Neuron (in vitro differentiated cells): Measurements from ENCODE around the gene PHGDH.

Experiments used
- H2AFZ ChIP-seq: one replicate; pipeline ENCODE4 v1.6.1; 2013; ENCODE audit warnings: low read depth, mild to moderate bottlenecking, inconsistent platforms, low read length, moderate library complexity
- H3K27me3 ChIP-seq: one replicate; pipeline ENCODE4 v1.6.1; 2013; ENCODE audit warnings: low read length; ENCODE audit not compliant: insufficient read depth
- H3K36me3 ChIP-seq: one replicate; pipeline ENCODE4 v1.6.1; 2013; ENCODE audit warnings: low read length; ENCODE audit not compliant: insufficient read depth
- H3K4me1 ChIP-seq: one replicate; pipeline ENCODE4 v1.6.1; 2013; ENCODE audit warnings: low read length; ENCODE audit not compliant: insufficient read depth
- H3K4me3 ChIP-seq: 2 replicates; pipeline ENCODE4 v1.5.1; 2013; ENCODE audit warnings: mild to moderate bottlenecking, low read length, moderate library complexity
- H3K9me3 ChIP-seq: one replicate; pipeline ENCODE4 v1.6.1; 2013; ENCODE audit warnings: low read length

PHGDH gene

DNA sequence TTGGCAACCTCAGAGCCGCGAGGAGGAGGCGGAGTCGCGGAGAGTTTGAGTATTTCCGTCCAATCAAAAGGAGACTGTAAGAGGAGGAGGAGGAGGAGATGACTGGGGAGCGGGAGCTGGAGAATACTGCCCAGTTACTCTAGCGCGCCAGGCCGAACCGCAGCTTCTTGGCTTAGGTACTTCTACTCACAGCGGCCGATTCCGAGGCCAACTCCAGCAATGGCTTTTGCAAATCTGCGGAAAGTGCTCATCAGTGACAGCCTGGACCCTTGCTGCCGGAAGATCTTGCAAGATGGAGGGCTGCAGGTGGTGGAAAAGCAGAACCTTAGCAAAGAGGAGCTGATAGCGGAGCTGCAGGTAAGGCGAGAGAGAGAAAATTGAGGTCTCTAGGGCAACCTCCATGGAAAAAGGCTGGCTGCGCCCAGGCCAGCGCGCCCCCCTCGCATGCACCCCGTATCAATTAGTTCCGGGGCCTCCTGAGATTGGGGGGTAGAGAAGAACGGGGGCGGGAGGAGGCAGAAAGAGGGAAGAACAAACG, at the start of gene PHGDH:
Gene PHGDH (plus strand): TSS at position 131 of the 538 bp plus-strand sequence. CDS start 89 bp downstream, at position 220.
- H3K4me3 ChIP-seq: peak within 1 kb of the TSS; percentile 77
- peak within 1 kb of the TSS; percentile 77 for H2AFZ ChIP-seq
- H3K4me1 ChIP-seq: peaks cover 21% of the 10 kb centered on the region
- no peaks in the 10 kb centered on the region for H3K27me3 ChIP-seq
- no peaks in the 10 kb centered on the region for H3K9me3 ChIP-seq
- no peaks in the 10 kb centered on the region for H3K36me3 ChIP-seq

DNA sequence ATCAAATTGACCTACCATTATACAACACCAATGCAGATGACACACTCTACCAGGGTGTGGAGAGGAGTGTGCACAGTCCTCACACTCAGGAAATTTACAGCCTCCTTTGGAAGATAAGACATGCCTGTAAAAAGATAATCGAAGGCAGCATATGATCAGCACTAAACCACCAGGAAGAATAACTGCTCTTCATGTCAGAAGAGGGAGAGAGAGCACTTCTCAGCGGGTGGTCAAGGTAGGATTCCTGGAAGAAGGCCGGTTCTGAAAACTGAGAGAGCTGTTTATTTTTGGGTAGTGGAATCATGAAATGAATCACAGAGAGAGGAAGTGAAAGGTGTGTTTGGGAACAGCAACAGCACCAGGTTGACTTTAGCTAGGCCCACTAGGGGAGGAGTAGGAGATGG, 49.7 kb upstream of the PHGDH start:
- Histone ChIP-seq H2AFZ (no peak overlapping the region), H3K9me3 (no peaks in the 10 kb centered on the region), H3K4me3 (no peak overlapping the region), H3K27me3 (peaks cover 3% of the 10 kb centered on the region), H3K36me3 (no peaks in the 10 kb centered on the region), H3K4me1 (no peaks in the 10 kb centered on the region)

DNA sequence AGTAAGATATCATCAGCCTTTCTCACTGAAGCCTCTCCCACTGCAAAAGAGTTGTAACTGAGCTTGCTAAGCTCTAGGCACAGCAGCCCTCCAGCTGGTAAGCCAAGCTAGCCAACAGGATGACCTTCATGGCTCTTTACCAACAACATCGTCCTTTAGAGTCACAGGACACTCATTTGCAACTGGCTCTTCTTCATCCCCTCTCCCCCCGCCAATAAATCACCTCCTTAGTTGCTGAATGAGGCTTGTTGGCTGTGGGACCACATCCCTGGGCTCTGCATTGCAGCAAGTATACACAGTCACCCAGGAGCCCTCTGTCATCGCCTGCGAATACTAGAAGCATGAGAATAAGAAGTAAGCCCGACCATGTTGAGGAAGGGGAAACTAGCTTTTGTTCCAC, 47.7 kb upstream of the PHGDH start:
- H3K4me3 ChIP-seq: no peak overlapping the region
- H3K36me3 ChIP-seq: no peaks in the 10 kb centered on the region
- no peaks in the 10 kb centered on the region for H3K9me3 ChIP-seq
- H3K4me1 ChIP-seq: no peaks in the 10 kb centered on the region
- H2AFZ ChIP-seq: no peak overlapping the region
- H3K27me3 ChIP-seq: peaks cover 3% of the 10 kb centered on the region

DNA sequence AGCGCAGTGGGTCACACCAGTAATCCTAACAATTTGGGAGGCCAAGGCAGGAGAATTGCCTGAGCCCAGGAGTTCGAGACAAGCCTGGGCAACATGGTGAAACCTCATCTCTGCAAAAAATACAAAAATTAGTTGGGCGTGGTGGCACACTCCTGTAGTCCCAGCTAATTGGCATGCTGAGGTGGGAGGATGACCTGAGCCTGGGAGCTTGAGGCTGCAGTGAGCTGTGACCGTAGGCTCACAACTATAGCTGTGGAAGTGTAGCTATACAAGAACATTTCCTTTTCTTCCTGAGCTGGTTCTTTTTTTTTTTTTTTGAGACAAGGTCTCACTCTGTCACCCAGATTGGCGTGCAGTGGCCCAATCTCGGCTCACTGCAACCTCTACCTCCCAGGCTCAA, 44.6 kb upstream of the PHGDH start:
- H2AFZ ChIP-seq: no peak overlapping the region

DNA sequence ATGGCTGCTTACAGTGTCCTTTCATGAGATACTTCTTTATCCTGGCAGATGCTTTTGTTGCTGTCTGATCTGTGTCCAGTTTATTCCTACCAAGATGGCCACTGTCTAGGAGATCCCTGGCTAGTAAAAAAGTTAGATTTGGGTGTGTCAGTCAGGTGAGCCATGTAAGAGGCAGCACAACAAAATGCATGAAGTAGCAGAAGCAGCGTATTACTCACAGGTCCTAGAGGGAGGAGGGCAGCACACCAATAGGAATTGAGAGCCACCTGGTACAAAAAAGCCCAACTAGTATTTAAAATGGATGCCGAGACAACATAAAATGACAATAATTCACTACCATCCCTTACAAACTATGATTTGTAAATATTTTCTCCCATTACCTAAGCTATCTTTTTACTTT, 40.8 kb upstream of the PHGDH start:
- Histone ChIP-seq H3K9me3 (no peaks in the 10 kb centered on the region), H3K27me3 (no peaks in the 10 kb centered on the region), H3K4me1 (peaks cover 18% of the 10 kb centered on the region), H3K4me3 (no peak overlapping the region), H3K36me3 (no peaks in the 10 kb centered on the region), H2AFZ (no peak overlapping the region)

More for the DNA sequence above, 44.6 kb upstream of the PHGDH start:
- no peaks in the 10 kb centered on the region for H3K9me3 ChIP-seq
- H3K27me3 ChIP-seq: peaks cover 3% of the 10 kb centered on the region
- H3K4me3 ChIP-seq: no peak overlapping the region
- no peaks in the 10 kb centered on the region for H3K36me3 ChIP-seq
- no peaks in the 10 kb centered on the region for H3K4me1 ChIP-seq

DNA sequence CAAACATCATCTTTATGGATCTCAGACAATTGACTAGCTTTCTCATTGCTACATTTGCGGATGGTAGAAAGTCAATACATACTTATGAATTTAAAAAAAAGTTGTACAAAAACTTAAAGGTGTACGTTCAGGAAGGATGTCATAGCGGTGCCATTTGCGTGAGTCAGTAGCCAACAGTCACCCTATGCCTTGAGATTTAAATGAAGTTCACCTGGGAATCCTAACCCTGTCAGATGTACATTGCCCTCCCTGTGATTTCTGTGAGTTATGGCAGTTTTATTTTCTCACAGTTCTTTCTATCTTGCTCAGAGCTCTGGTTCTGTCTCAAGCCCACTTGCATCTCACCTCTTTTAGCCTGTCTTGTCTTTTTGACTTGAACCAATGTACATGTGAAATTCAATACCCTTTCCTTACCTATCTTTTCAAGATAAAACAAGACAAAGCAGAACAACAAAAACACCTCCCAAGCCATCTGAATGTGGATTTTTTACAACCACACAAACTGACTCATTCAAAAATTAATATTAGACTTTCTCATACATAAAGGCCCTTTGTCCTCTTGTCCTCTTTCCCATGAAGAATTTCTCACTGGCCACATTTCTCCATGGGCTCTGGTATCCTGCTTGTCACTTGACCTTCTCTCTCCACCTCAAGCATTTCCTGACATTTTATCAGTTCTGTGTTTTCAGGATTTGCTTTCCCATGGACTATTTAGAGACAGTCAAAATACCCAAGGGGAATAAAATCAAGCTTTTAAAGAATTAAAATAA, 38.4 kb upstream of the PHGDH start:
- Histone ChIP-seq H3K4me3 (no peak overlapping the region), H3K27me3 (no peaks in the 10 kb centered on the region), H3K36me3 (no peaks in the 10 kb centered on the region), H3K4me1 (peaks cover 18% of the 10 kb centered on the region), H3K9me3 (no peaks in the 10 kb centered on the region), H2AFZ (no peak overlapping the region)

DNA sequence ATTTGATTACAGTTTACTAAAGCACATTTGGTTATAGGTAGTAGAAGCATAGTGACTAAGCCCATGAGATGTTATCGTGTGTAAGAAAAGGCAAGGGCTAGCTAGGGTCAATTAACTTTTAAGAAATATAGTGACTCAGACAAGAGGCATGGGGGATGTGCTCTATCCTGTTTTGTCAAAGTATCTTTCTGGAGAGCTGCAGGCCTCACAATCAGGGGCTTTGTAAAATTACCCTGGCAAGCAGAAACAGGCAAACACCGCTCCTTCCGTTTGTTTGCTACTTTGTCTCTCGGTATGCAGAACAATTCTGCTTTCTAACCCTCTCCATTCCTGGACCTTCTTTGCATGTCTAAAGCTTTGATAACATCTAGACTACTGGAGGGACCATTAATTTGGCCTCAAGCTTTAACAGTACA, 37.6 kb upstream of the PHGDH start:
- Histone ChIP-seq H3K36me3 (no peaks in the 10 kb centered on the region), H2AFZ (peak overlapping the region; percentile 52), H3K4me3 (peak overlapping the region; percentile 2), H3K9me3 (no peaks in the 10 kb centered on the region), H3K4me1 (peaks cover 18% of the 10 kb centered on the region), H3K27me3 (no peaks in the 10 kb centered on the region)

DNA sequence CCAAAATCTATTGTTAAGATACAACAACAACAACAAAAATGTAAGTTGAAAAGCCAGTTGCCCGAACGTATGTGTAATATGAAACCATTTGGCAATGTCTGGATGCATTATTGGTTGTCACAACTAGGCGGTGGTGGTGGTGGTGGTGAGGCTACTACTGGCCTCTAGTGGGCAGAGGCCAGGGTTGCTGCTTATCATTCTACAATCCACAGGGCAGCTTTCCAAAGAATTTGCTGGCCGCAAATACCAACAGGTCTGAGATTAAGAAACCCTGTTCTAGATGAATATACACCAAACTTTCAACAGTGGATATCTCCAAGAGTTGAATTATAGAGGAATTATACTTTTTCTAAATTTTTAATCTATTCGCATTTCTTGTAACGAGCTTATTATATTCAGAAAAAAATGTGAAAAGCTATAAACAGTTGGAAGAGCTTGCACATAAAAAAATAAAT, 36.9 kb upstream of the PHGDH start:
- Histone ChIP-seq H3K4me3 (no peak overlapping the region), H3K36me3 (no peaks in the 10 kb centered on the region), H3K4me1 (peaks cover 18% of the 10 kb centered on the region), H3K27me3 (no peaks in the 10 kb centered on the region), H3K9me3 (no peaks in the 10 kb centered on the region), H2AFZ (no peak overlapping the region)

DNA sequence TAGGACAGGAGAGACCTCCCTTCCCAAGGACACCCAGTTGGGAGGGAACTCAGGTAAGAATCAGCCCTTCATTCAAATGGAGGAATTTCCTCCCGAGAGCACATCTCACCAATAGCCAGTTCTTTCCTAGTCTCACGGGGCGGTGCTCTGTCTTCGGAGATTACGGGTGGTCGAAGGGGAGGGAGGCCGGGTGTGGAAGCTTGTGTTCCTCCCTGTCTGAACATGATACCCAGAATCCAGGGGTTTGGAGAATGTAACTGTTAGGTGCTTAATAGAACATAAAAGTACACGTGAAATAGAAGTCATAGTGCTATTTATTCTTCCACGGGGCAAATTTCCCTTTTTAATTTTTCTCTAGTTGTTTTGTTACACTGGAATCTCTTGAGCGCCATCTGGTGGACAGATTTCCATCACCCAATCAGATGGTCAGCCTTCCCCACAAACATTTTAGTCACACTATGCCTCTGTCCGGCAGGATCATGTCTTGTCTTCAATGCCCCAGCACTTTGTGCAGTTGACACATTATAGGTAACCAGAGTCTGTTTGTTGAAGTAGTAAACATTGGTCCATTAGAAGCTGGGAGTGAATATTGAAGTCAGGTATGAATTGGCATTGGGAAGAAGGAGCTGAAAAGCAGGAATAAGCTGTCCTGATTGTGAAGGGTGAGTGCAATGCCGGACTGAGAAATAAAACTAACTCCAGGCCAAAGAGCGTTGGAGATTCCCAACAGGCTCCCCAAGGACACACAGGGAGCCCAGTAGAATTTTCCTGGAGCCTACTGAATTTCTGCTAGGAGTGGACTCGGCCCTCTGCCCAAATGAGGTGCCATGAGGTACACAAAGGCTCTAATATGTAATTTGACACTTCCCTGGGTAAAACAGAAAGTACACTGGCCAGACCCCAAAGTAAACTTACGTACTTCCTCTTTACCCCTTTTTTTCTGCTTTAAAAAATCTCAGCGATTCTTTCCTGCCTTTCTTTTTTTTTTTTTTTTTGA, 36.1 kb upstream of the PHGDH start:
- H3K27me3 ChIP-seq: no peaks in the 10 kb centered on the region
- no peaks in the 10 kb centered on the region for H3K9me3 ChIP-seq
- H3K4me3 ChIP-seq: peak overlapping the region; percentile 29
- H2AFZ ChIP-seq: peak overlapping the region; percentile 66
- H3K4me1 ChIP-seq: peaks cover 18% of the 10 kb centered on the region
- no peaks in the 10 kb centered on the region for H3K36me3 ChIP-seq

DNA sequence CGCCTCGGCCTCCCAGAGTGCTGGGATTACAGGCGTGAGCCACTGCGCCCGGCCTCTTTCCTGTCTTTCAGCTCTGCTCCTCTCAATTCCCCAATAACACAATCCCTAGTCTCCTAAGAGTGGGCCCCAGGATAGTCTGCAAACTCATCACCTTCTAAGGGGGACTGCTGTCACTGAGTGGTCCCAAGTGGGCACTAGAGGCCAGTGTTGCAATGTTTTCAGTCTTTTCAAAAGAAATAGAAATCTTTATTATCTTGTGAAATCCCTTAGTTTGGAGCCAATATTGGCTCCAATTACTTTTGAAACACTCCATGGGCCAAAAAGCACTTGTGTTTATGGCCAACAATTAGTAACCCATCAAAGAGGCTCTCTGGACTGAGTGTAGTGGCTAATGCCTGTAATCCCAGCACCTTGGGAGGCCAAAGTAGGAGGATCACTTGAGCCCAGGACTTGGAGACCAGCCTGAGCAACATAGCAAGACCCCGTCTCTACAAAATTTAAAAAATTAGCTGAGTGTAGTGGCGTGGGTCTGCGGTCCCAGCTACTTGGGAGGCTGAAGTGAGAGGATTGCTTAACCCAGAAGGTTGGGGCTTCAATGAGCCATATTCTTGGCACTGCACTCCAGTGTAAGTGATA, 35.0 kb upstream of the PHGDH start:
- Histone ChIP-seq H3K36me3 (no peaks in the 10 kb centered on the region), H3K9me3 (no peaks in the 10 kb centered on the region), H2AFZ (no peak overlapping the region), H3K4me3 (no peak overlapping the region), H3K27me3 (no peaks in the 10 kb centered on the region), H3K4me1 (peaks cover 18% of the 10 kb centered on the region)

DNA sequence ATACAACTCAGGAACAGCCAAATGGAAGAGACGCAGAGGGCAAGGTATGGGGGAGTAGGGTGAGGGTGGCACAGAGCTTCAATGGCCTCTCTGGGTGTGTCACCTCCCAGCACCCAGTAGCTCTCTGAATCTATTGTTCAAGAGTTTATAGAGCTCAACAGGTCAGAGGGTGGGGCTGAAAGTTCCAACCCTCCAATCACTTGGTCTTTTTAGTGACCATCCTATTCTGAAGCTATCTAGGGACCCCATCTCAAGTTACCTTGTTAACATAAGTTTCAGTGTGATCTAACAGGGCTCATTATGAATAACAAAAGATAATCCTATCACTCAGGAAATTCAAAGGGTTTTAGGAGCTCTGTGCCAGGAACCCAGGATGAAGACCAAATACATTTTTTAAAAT, 32.5 kb upstream of the PHGDH start:
- Histone ChIP-seq H3K4me1 (peaks cover 10% of the 10 kb centered on the region), H3K27me3 (no peaks in the 10 kb centered on the region), H2AFZ (no peak overlapping the region), H3K36me3 (no peaks in the 10 kb centered on the region), H3K4me3 (no peak overlapping the region), H3K9me3 (no peaks in the 10 kb centered on the region)

DNA sequence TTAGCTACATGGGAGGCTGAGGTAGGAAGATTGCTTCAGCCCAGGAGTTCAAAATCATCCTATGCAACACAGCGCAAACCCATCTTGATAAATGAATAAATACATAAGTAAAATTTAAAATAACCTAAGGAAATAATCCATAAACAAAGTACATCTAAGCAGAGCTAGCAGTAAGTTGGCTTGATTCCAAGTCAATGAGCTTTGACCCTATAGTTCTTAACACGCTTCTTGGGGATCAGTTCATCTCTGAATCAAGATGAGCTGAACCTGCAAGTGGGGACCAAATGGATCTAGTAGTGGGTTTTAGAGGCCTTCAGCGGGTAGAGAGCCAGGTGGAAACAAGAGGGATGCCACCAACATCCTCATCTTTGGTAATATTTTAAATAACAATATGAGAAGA, 31.5 kb upstream of the PHGDH start:
- H3K27me3 ChIP-seq: no peaks in the 10 kb centered on the region
- no peak overlapping the region for H2AFZ ChIP-seq
- no peaks in the 10 kb centered on the region for H3K36me3 ChIP-seq
- H3K9me3 ChIP-seq: no peaks in the 10 kb centered on the region
- H3K4me1 ChIP-seq: peaks cover 3% of the 10 kb centered on the region
- no peak overlapping the region for H3K4me3 ChIP-seq
